SHP77 treated with DMSO at 0.1 percent for 48 hours (cell line): Measurements from ENCODE around the gene SDF2.
"Not testable (repeated sequence)": the region's sequence is repeated elsewhere in the genome, so short reads cannot be mapped to it uniquely, and the experiment has no call there.

Experiments used
- DNase-seq: peaks from one replicate; lab custom pipeline; 2025; lab: John Stamatoyannopoulos, UW

SDF2 gene

GRCh38 chr17:28684963-28685362 lies 23.3 kb upstream of the SDF2 start:
- no peak for DNase-seq

- DNase-seq, result no peak
Measured at GRCh38 chr17:28682655-28683054, 20.9 kb upstream of the SDF2 start.

- DNase-seq, result no peak
Measured at GRCh38 chr17:28675980-28676379, 14.3 kb upstream of the SDF2 start.

- DNase-seq, result no peak
Measured at GRCh38 chr17:28675490-28675889, 13.8 kb upstream of the SDF2 start.

GRCh38 chr17:28669918-28670317 lies 8.2 kb upstream of the SDF2 start:
- DNase-seq, result no peak

GRCh38 chr17:28667870-28668269 lies 6.2 kb upstream of the SDF2 start:
- DNase-seq, result no peak

- DNase-seq, result no peak
Measured at GRCh38 chr17:28665994-28666393, 4.3 kb upstream of the SDF2 start.

GRCh38 chr17:28663723-28664122 lies 2.0 kb upstream of the SDF2 start:
- DNase-seq, result no peak

GRCh38 chr17:28662527-28662829 lies 772 bp upstream of the SDF2 start:
- DNase-seq, result no peak

- not testable (repeated sequence) for DNase-seq
Measured at GRCh38 chr17:28659497-28659881, 2.2 kb downstream of the SDF2 start.

- not testable (repeated sequence) for DNase-seq
Measured at GRCh38 chr17:28658766-28659496, 2.8 kb downstream of the SDF2 start.

GRCh38 chr17:28658342-28658741 lies 3.4 kb downstream of the SDF2 start:
- not testable (repeated sequence) for DNase-seq

GRCh38 chr17:28657756-28658155 lies 4.0 kb downstream of the SDF2 start:
- no peak for DNase-seq

- no peak for DNase-seq
Measured at GRCh38 chr17:28655160-28655559, 6.5 kb downstream of the SDF2 start.

- DNase-seq, result no peak
Measured at GRCh38 chr17:28648698-28649097, 13.0 kb downstream of the SDF2 start.

GRCh38 chr17:28646039-28646754 lies 15.5 kb downstream of the SDF2 start:
- peak; percentile 22 for DNase-seq

GRCh38 chr17:28645576-28645939 lies 16.1 kb downstream of the SDF2 start:
- no peak for DNase-seq

- DNase-seq, result peak; percentile 86
Measured at GRCh38 chr17:28644787-28645575, 16.7 kb downstream of the SDF2 start, which contains the start of gene BLTP2. Gene BLTP2 (minus strand): TSS chr17:28645158. CDS start chr17:28645056, 102 bp downstream.

- DNase-seq, result no peak
Measured at GRCh38 chr17:28643983-28644786, 17.5 kb downstream of the SDF2 start.

- DNase-seq, result no peak
Measured at GRCh38 chr17:28641579-28641978, 20.1 kb downstream of the SDF2 start.

- no peak for DNase-seq
Measured at GRCh38 chr17:28635506-28635905, 26.2 kb downstream of the SDF2 start.

- DNase-seq, result no peak
Measured at GRCh38 chr17:28634206-28634865, 27.4 kb downstream of the SDF2 start.
